ENCODE results near the gene ARHGEF3.

Gene ARHGEF3

DNA sequence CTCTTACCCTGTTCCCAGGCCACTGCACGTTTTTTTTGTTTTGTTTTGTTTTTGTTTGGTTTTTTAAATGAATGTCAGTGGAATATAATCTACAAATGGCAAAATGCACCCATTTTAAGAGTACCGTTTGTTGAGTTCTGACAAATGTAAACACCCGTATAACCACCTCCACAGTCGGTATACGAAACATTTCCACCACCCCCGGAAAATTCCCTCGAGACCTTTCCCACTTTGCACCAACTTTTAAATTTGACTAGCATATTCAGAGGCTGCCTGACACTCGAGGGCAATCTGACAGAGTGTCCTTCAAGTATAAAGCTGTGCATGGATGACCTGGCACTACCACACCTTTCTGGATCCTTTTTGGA, 613 bp upstream of the ARHGEF3 start:
- TF ChIP-seq, protein P1, sequence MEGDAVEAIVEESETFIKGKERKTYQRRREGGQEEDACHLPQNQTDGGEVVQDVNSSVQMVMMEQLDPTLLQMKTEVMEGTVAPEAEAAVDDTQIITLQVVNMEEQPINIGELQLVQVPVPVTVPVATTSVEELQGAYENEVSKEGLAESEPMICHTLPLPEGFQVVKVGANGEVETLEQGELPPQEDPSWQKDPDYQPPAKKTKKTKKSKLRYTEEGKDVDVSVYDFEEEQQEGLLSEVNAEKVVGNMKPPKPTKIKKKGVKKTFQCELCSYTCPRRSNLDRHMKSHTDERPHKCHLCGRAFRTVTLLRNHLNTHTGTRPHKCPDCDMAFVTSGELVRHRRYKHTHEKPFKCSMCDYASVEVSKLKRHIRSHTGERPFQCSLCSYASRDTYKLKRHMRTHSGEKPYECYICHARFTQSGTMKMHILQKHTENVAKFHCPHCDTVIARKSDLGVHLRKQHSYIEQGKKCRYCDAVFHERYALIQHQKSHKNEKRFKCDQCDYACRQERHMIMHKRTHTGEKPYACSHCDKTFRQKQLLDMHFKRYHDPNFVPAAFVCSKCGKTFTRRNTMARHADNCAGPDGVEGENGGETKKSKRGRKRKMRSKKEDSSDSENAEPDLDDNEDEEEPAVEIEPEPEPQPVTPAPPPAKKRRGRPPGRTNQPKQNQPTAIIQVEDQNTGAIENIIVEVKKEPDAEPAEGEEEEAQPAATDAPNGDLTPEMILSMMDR (IDR thresholded peaks at IDR 0.05; ENCODE audit: low read length), result no peak
- TF ChIP-seq EZH2 (IDR thresholded peaks at IDR 0.05; ENCODE audit: borderline replicate concordance, low read length), result no peak
- no peaks in the 10 kb centered on the region for H3K9me3 ChIP-seq (ENCODE audit: low read length)
- peaks cover 28% of the 10 kb centered on the region for H3K4me1 ChIP-seq (ENCODE audit: insufficient read depth, low read length, severe bottlenecking)
- no peak overlapping the region for H3K27ac ChIP-seq (ENCODE audit: low read depth, low read length, poor library complexity, severe bottlenecking)
- H3K36me3 ChIP-seq (ENCODE audit: insufficient read depth, low read length), result no peaks in the 10 kb centered on the region
- peak overlapping the region; percentile 76 for H3K4me2 ChIP-seq (ENCODE audit: low read length)
- H3K4me3 ChIP-seq (ENCODE audit: low read depth, low read length, poor library complexity, severe bottlenecking), result peak overlapping the region; percentile 61
- H3K79me2 ChIP-seq (ENCODE audit: insufficient read depth, low read length), result no peaks in the 10 kb centered on the region
- H4K20me1 ChIP-seq (ENCODE audit: insufficient read depth, low read length), result no peaks in the 10 kb centered on the region
- no peak overlapping the region for H2AFZ ChIP-seq (ENCODE audit: low read length)
- H3K27me3 ChIP-seq (ENCODE audit: insufficient read depth, low read length), result no peaks in the 10 kb centered on the region
- H3K9ac ChIP-seq (ENCODE audit: low read length), result peak overlapping the region; percentile 27; the same call in 1 of the 2 replicates
- no peaks in the 10 kb centered on the region for H3F3A ChIP-seq (ENCODE audit: insufficient read depth, low read length)
- no peaks in the 10 kb centered on the region for H3K9me2 ChIP-seq (ENCODE audit: low read depth, low read length)

DNA sequence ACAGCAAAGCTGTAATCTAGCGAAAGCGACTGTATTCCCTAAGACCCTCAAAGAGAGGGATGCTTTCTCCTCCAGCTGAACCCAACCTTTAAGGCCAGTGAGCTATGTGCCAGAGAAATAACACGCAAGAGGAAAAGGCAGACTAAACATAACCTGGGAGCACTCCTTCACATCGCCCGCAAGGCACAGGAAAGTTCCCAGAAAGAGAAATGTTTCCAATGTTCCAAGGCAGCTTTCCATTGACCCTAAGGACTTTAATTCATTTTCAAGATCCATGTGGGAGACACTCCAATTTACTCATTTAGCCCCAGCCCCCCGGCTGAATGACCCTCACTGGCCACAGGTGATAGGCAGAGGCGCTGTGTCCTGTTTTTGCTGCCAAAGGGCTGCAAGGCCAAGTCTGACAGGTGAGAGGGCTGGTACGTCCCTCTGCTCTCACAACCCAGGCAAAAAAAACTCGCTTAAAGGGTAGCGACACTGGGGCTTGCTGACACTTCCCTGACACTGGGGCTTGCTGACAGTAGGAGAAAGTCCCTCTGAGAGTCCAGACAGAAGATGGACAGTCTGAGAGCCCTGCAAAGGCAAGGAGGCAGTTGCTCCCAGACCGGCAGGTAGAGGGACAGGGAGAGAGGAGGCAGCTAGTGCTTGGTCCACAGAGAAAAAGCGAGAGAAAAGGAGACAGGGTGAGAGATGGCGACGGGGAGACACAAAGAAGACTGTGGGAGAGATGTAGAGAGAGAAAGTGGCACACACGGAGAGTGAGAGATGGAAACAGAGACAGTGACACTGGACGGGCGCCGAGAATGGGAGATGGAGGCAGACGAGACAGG, 702 bp downstream of the ARHGEF3 start:
- H2AFZ ChIP-seq (ENCODE audit: low read length), result no peak overlapping the region
- no peak overlapping the region for H3K27ac ChIP-seq (ENCODE audit: low read depth, low read length, poor library complexity, severe bottlenecking)
- H3K4me3 ChIP-seq (ENCODE audit: low read depth, low read length, poor library complexity, severe bottlenecking), result peak overlapping the region; percentile 61
- H3K4me2 ChIP-seq (ENCODE audit: low read length), result peak overlapping the region; percentile 76
- no peaks in the 10 kb centered on the region for H4K20me1 ChIP-seq (ENCODE audit: insufficient read depth, low read length)
- H3K36me3 ChIP-seq (ENCODE audit: insufficient read depth, low read length), result no peaks in the 10 kb centered on the region
- no peaks in the 10 kb centered on the region for H3K9me3 ChIP-seq (ENCODE audit: low read length)
- no peaks in the 10 kb centered on the region for H3K27me3 ChIP-seq (ENCODE audit: insufficient read depth, low read length)
- H3K79me2 ChIP-seq (ENCODE audit: insufficient read depth, low read length), result no peaks in the 10 kb centered on the region
- TF ChIP-seq, protein P1 (IDR thresholded peaks at IDR 0.05; ENCODE audit: low read length), result no peak
- no peak for TF ChIP-seq EZH2 (IDR thresholded peaks at IDR 0.05; ENCODE audit: borderline replicate concordance, low read length)
- no peaks in the 10 kb centered on the region for H3K9me2 ChIP-seq (ENCODE audit: low read depth, low read length)
- peak overlapping the region; percentile 48; the same call in 1 of the 2 replicates for H3K9ac ChIP-seq (ENCODE audit: low read length)
- H3K4me1 ChIP-seq (ENCODE audit: insufficient read depth, low read length, severe bottlenecking), result peaks cover 28% of the 10 kb centered on the region
- no peaks in the 10 kb centered on the region for H3F3A ChIP-seq (ENCODE audit: insufficient read depth, low read length)

DNA sequence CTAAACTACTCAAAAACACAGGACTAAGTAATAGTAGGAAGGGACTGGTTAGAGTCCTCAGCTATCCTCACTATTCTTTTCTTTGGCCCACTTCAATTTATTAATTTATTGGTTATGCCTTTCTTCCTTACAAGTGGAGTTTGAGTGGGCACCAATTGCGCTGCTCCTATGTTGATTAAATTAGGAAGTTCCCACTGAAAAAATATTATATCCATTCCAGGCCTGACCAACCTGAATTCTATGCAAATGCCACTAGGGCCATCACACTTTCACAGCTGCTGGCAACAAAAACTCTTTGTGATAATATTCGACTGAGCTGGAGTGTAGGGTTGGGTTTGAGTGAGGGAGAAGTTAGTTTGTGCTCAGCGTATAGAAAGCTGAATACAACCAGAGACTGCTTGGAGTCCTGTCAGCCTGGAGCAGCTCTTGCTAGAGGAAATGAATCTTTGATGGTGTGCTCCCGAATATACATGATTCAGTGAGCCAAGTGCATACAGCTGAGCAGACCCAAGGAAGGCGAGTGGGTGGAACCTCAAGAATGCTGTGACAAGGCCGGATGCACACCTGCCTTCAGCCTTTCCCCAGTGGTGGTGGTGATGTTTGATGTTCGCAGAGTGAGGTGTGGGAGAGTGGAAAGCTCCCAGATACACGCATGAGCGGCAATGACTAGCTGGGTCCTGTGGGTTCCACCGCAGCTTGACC, 1.5 kb downstream of the ARHGEF3 start:
- Histone ChIP-seq H4K20me1 (ENCODE audit: insufficient read depth, low read length) (no peaks in the 10 kb centered on the region), H3K9me3 (ENCODE audit: low read length) (no peaks in the 10 kb centered on the region), H3K4me1 (ENCODE audit: insufficient read depth, low read length, severe bottlenecking) (peaks cover 28% of the 10 kb centered on the region), H3K79me2 (ENCODE audit: insufficient read depth, low read length) (no peaks in the 10 kb centered on the region), H3K9me2 (ENCODE audit: low read depth, low read length) (no peaks in the 10 kb centered on the region), H3K27me3 (ENCODE audit: insufficient read depth, low read length) (no peaks in the 10 kb centered on the region), H3K36me3 (ENCODE audit: insufficient read depth, low read length) (no peaks in the 10 kb centered on the region), H3K4me3 (ENCODE audit: low read depth, low read length, poor library complexity, severe bottlenecking) (peak overlapping the region; percentile 61), H3K4me2 (ENCODE audit: low read length) (peak overlapping the region; percentile 76; the same call in 1 of the 2 replicates), H2AFZ (ENCODE audit: low read length) (no peak overlapping the region), H3K9ac (ENCODE audit: low read length) (no peak overlapping the region), H3F3A (ENCODE audit: insufficient read depth, low read length) (no peaks in the 10 kb centered on the region), H3K27ac (ENCODE audit: low read depth, low read length, poor library complexity, severe bottlenecking) (no peak overlapping the region)
- no peak for TF ChIP-seq EZH2 (IDR thresholded peaks at IDR 0.05; ENCODE audit: borderline replicate concordance, low read length)
- TF ChIP-seq, protein P1 (IDR thresholded peaks at IDR 0.05; ENCODE audit: low read length), result no peak
